ENCODE results near the gene ENDOV.

ENDOV gene

DNA sequence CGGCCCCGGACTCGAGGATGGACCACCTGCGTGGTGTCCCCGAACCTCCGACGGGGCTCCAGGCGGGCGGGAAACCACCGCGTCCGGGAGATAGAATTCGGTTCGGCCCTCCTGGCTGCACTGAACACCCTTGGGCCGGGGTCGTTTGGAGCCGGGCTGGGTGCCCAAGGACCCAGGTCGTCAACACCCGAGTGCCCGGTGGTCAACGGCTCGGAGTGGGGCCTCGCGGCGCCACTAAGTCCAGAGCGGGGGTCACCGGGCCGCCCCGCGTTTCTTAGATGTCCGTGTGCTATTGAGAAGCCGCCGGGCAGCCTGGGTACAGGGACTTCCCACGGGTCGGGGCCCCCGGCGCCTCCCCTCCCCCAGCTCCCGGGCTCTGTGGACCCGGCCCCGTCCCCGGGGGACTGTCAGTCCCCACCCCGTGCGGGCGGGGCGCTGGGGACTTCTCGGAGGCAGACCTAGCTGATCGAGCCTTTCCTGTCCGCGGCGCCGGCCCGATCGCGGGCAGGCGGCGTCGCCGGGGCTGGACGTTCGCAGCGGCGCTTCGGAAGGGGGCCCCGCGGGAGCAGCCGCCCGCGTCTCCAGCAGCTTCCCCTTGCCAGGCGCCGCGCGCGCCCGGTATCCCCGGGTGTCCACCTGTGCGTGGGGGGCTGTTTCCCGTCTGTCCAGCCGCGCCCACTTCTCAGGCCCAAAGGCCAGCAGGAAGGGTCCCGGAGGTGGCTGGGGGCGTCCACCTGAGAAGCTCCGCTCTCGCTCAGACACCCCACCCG lies 62.1 kb downstream of the ENDOV start:
- TF ChIP-seq, protein P1, sequence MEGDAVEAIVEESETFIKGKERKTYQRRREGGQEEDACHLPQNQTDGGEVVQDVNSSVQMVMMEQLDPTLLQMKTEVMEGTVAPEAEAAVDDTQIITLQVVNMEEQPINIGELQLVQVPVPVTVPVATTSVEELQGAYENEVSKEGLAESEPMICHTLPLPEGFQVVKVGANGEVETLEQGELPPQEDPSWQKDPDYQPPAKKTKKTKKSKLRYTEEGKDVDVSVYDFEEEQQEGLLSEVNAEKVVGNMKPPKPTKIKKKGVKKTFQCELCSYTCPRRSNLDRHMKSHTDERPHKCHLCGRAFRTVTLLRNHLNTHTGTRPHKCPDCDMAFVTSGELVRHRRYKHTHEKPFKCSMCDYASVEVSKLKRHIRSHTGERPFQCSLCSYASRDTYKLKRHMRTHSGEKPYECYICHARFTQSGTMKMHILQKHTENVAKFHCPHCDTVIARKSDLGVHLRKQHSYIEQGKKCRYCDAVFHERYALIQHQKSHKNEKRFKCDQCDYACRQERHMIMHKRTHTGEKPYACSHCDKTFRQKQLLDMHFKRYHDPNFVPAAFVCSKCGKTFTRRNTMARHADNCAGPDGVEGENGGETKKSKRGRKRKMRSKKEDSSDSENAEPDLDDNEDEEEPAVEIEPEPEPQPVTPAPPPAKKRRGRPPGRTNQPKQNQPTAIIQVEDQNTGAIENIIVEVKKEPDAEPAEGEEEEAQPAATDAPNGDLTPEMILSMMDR (IDR thresholded peaks at IDR 0.05; ENCODE audit: insufficient read depth, low read depth, low read length, missing control alignments), result no peak
- H3K4me3 ChIP-seq (ENCODE audit: low read length), result no peak overlapping the region
- DNase-seq (ENCODE audit: low read depth), result no peak

- peak; percentile 53 for DNase-seq (ENCODE audit: low read depth)
- TF ChIP-seq, protein P1 (IDR thresholded peaks at IDR 0.05; ENCODE audit: insufficient read depth, low read depth, low read length, missing control alignments), result peak; percentile 33
- no peak overlapping the region for H3K4me3 ChIP-seq (ENCODE audit: low read length)
These were observed 62.9 kb downstream of the ENDOV start for GRCh38 chr17:80477647-80478478.

DNA sequence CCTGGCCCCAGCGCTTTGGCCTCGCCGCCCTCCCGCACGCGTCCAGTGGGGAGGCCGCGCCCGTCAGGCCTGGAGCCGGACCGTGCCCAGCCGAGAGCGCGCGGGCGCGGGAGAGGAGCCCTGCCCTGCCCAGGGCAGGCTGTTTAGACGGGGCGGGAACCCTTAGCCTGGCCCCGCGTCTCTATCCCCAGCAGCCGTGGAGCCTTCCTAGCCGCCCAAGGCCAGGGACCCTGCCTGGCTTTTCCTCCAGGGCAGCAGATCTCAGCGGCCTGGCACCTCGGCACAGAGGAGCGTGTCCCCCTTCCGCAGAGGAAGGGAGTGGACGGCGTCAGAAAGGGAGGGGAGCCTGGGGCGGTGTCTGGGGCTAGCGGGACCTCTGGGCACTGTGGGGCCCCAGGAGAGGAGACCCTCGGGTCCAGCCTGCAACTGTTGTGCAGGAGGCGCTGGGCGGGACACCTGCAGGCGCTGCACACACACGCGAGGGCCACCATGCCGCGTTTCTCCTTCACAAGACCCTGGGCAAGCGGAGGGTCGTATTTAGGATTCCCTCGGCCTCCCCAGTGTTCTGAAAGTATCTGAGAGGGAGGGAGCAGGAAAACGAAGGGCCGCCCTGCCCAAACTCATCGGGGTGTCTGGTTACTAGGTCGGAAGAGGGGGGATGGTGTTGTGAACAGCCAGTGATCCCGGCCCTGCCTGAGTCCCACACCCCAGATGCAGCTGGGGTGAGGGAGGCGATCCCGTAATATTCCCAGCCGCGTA lies 63.7 kb downstream of the ENDOV start:
- DNase-seq (ENCODE audit: low read depth), result no peak
- H3K4me3 ChIP-seq (ENCODE audit: low read length), result no peak overlapping the region
- TF ChIP-seq, protein P1 (IDR thresholded peaks at IDR 0.05; ENCODE audit: insufficient read depth, low read depth, low read length, missing control alignments), result no peak

- TF ChIP-seq, protein P1 (IDR thresholded peaks at IDR 0.05; ENCODE audit: insufficient read depth, low read depth, low read length, missing control alignments), result no peak
- no peak overlapping the region for H3K4me3 ChIP-seq (ENCODE audit: low read length)
- no peak for DNase-seq (ENCODE audit: low read depth)
These were observed 64.2 kb downstream of the ENDOV start for GRCh38 chr17:80479246-80479566.

DNA sequence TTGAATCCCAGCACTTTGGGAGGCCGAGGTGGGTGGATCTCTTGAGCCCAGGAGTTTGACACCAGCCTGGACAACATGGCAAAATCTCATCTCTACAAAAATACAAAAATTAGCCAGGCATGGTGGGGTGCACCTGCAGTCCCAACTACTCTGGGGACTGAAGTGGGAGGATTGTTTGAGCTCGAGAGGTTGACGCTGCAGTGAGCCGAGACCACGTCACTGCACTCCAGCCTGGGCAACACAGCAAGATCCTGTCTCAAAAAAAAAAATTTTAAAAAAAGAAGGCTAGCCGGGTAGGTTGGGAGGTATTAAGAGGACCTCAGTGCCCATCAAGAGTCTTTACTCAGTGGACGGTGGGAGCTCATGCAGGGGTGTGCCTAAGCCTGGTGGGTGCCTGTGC lies 65.3 kb downstream of the ENDOV start:
- TF ChIP-seq, protein P1 (IDR thresholded peaks at IDR 0.05; ENCODE audit: insufficient read depth, low read depth, low read length, missing control alignments), result no peak
- H3K4me3 ChIP-seq (ENCODE audit: low read length), result no peak overlapping the region
- DNase-seq (ENCODE audit: low read depth), result no peak

DNA sequence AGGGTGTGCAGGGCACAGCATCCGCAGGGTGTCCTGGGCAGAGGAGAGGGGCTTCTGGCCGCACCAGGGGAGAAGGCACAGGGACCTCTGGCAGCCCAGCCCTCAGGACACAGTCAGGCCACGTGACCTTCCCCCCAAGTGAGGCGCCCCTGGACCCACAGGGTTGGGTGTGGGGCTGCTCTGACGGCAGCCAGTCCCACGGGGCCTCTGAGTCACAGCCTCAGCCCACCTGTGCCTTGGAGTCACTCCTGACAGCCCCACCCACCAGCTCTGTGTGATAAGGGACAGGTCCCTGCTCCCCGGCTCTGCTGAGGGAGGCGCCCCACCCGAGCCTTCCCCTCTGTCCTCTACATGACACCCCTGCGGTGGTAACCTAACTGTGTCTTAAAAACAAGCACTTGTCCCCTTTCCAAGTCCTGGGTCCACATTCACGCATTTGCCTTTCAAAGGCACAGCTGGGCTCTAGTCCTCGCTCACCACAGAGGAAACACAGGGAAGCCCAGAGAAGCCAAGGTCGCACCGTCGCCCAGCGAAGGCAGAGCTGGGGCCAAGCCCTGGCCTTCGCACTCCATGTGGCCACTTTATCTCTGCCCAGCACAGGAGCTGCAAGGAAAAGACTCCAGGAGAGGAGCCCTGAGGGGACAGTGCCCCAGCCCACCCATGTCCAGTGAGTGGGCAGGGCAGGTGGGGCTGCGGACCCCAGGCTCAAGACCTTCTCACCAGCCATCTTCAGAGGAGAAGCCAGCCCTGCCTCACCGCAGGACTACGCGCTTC lies 66.5 kb downstream of the ENDOV start:
- no peak for DNase-seq (ENCODE audit: low read depth)
- no peak overlapping the region for H3K4me3 ChIP-seq (ENCODE audit: low read length)
- TF ChIP-seq, protein P1 (IDR thresholded peaks at IDR 0.05; ENCODE audit: insufficient read depth, low read depth, low read length, missing control alignments), result no peak
